Left lung (tissue), 10 donors: ENCODE data around the gene BACE2. TPM values are rescaled to one million over a fixed set of nuclear protein-coding genes. Genes with fewer than 3 reads are reported as not detected.
A peak's percentile ranks its signal among the peaks of the same experiment; 100 is the strongest.

ENCODE experiments used
- ATAC-seq: fragments of 200-7000 bp; cut with Tn5 transposase; one replicate; pipeline ENCODE4 v1.9.1; 2020; ENCODE audit warnings: moderate library complexity
- DNase-seq, 4 donors: peaks; one replicate each; pipeline ENCODE4 v3.0.0-alpha.2; 2013 to 2020
- H3K27ac ChIP-seq, 2 donors: fragments of 200-600 bp; sonication (generic) in 1 of 2; one replicate each; pipeline versions ENCODE4 v1.5.0 to v1.8.0; 2020 to 2021
- H3K27me3 ChIP-seq, 2 donors: fragments of 200-600 bp; sonication (generic) in 1 of 2; one replicate each; pipeline versions ENCODE4 v1.5.0 to v1.8.0; 2020 to 2021
- H3K36me3 ChIP-seq, 2 donors: fragments of 200-600 bp; sonication (generic) in 1 of 2; one replicate each; pipeline versions ENCODE4 v1.5.0 to v1.8.0; 2020 to 2021
- H3K4me1 ChIP-seq, 2 donors: fragments of 200-600 bp; one replicate each; pipeline ENCODE4 v1.8.0; 2021
- H3K4me3 ChIP-seq, 2 donors: fragments of 200-600 bp; sonication (generic) in 1 of 2; one replicate each; pipeline versions ENCODE4 v1.5.0 to v1.8.0; 2020 to 2021; ENCODE audit warnings: mild to moderate bottlenecking in 1 of 2
- H3K9me3 ChIP-seq, 2 donors: fragments of 200-600 bp; sonication (generic) in 1 of 2; one replicate each; pipeline versions ENCODE4 v1.5.0 to v1.8.0; 2020 to 2021
- CTCF ChIP-seq, 2 donors: fragments of 200-600 bp; sonication (generic) in 1 of 2; IDR thresholded peaks; one replicate each; pipeline versions ENCODE4 v1.5.0 to v1.8.0; 2021; ENCODE audit warnings: antibody characterized with exemption in 2 of 2
- intact Hi-C, 2 donors: fragments of 100-400 bp; cut with DNase I; formaldehyde crosslinking; loops; one replicate each; pipeline versions ENCODE4 v1.11.2 to v1.14.2; 2022
- polyA plus RNA-seq, 6 donors: library from polyadenylated mRNA; unstranded; fragments of 120-200 nt; gene quantifications; one replicate each; pipeline ENCODE4 v1.2.1, GENCODE V29; 2013; ENCODE audit not compliant: insufficient read length in 6 of 6
- total RNA-seq, 2 donors: library from RNA; stranded (reverse); fragmentation: NEBNext Ultra II Directional; extraction: Animal tissue kit (Norgen Biotek cat#: 25700); gene quantifications; one replicate each; pipeline ENCODE4 v1.2.1, GENCODE V29; 2021
- donor health status: DM: no; HTN: yes; CAD: no.
- donor health status: DM: no; HTN: no; CAD: no.

The BACE2 gene
- total and polyA plus RNA-seq, 8 donors: 29.2 to 44.6 (median 35.0) TPM

GRCh38 chr21:41317458-41317857 is 149.5 kb downstream of the BACE2 start:
- no peaks in the 10 kb centered on the region for H3K36me3 ChIP-seq
- H3K27me3 ChIP-seq: peaks cover 17 to 42% of the 10 kb centered on the region in 2 donors
- H3K9me3 ChIP-seq: no peaks in the 10 kb centered on the region
- intact Hi-C loops: no loop called here
- peak overlapping the region in 1 of 2 donors; percentile 33 for H3K4me3 ChIP-seq
- H3K4me1 ChIP-seq: peaks cover 0 to 6% of the 10 kb centered on the region in 2 donors
- no peak for TF ChIP-seq CTCF (IDR thresholded peaks at IDR 0.05)
- ATAC-seq (peak; percentile 41), DNase-seq (no peak)
- H3K27ac ChIP-seq: no peak overlapping the region

GRCh38 chr21:41318218-41318617 is 150.3 kb downstream of the BACE2 start:
- H3K27ac ChIP-seq: no peak overlapping the region
- ATAC-seq (no peak), DNase-seq (no peak)
- H3K27me3 ChIP-seq: peaks cover 17 to 42% of the 10 kb centered on the region in 2 donors
- no peaks in the 10 kb centered on the region for H3K36me3 ChIP-seq
- no peaks in the 10 kb centered on the region for H3K9me3 ChIP-seq
- peaks cover 0 to 6% of the 10 kb centered on the region in 2 donors for H3K4me1 ChIP-seq
- no peak overlapping the region for H3K4me3 ChIP-seq
- TF ChIP-seq CTCF (IDR thresholded peaks at IDR 0.05): no peak
- intact Hi-C loops: no loop called here

GRCh38 chr21:41319273-41319672 is 151.3 kb downstream of the BACE2 start:
- ATAC-seq: no peak
- no peak for TF ChIP-seq CTCF (IDR thresholded peaks at IDR 0.05)
- no peak overlapping the region for H3K4me3 ChIP-seq
- no peak for DNase-seq
- H3K27me3 ChIP-seq: peaks cover 17 to 42% of the 10 kb centered on the region in 2 donors
- no peaks in the 10 kb centered on the region for H3K36me3 ChIP-seq
- intact Hi-C loops: no loop called here
- no peak overlapping the region for H3K27ac ChIP-seq
- no peaks in the 10 kb centered on the region for H3K9me3 ChIP-seq
- peaks cover 0 to 6% of the 10 kb centered on the region in 2 donors for H3K4me1 ChIP-seq

- intact Hi-C loops: no loop called here
- peaks cover 0 to 6% of the 10 kb centered on the region in 2 donors for H3K4me1 ChIP-seq
Measured at GRCh38 chr21:41321211-41321907, 153.4 kb downstream of the BACE2 start.

More at GRCh38 chr21:41321211-41321907, 153.4 kb downstream of the BACE2 start:
- no peak for ATAC-seq
- no peak for TF ChIP-seq CTCF (IDR thresholded peaks at IDR 0.05)
- Histone ChIP-seq H3K9me3 (no peaks in the 10 kb centered on the region), H3K27ac (no peak overlapping the region), H3K4me3 (no peak overlapping the region), H3K36me3 (no peaks in the 10 kb centered on the region), H3K27me3 (peaks cover 12 to 27% of the 10 kb centered on the region in 2 donors)
- peak in 1 of 4 donors; percentile 55 for DNase-seq
